GM21423 (cell line): Measurements from ENCODE around the gene DVL3.
"Not testable (repeated sequence)": the region's sequence is repeated elsewhere in the genome, so short reads cannot be mapped to it uniquely, and the experiment has no call there.

ENCODE experiments used
- ATAC-seq: cut with Tn5 transposase; IDR thresholded peaks from one replicate; pipeline ENCODE4 v1.9.1; 2021; ENCODE audit warnings: mild to moderate bottlenecking, moderate library complexity; ENCODE audit not compliant: unreplicated experiment

The DVL3 gene

GRCh38 chr3:184154885-184155643, at the start of gene DVL3:
Gene DVL3, plus strand, starts transcription at chr3:184155377. Its CDS starts 259 bp downstream, at chr3:184155636.
- ATAC-seq = peak; percentile 70

GRCh38 chr3:184110316-184110725, 44.9 kb upstream of the DVL3 start:
- no peak for ATAC-seq

GRCh38 chr3:184116017-184116416, 39.2 kb upstream of the DVL3 start:
- no peak for ATAC-seq

- ATAC-seq = no peak
Observed at GRCh38 chr3:184117636-184118035, 37.5 kb upstream of the DVL3 start.

- not testable (repeated sequence) for ATAC-seq
Observed at GRCh38 chr3:184121031-184121430, 34.1 kb upstream of the DVL3 start.

GRCh38 chr3:184126006-184126405, 29.2 kb upstream of the DVL3 start:
- ATAC-seq = no peak

GRCh38 chr3:184129012-184129411, 26.2 kb upstream of the DVL3 start:
- ATAC-seq = no peak

- ATAC-seq = no peak
Observed at GRCh38 chr3:184132945-184133344, 22.2 kb upstream of the DVL3 start.

GRCh38 chr3:184133840-184134745, 21.1 kb upstream of the DVL3 start:
- ATAC-seq = peak; percentile 36

- no peak for ATAC-seq
Observed at GRCh38 chr3:184134746-184135148, 20.4 kb upstream of the DVL3 start.

- peak; percentile 88 for ATAC-seq
Observed at GRCh38 chr3:184135149-184135910, 19.8 kb upstream of the DVL3 start, which contains the start of gene EIF2B5. Gene EIF2B5, plus strand, starts transcription at chr3:184135358. Its CDS starts 28 bp downstream, at chr3:184135386.

GRCh38 chr3:184135911-184136260, 19.3 kb upstream of the DVL3 start:
- no peak for ATAC-seq

- no peak for ATAC-seq
Observed at GRCh38 chr3:184140436-184140835, 14.7 kb upstream of the DVL3 start.

GRCh38 chr3:184142199-184142598, 13.0 kb upstream of the DVL3 start:
- ATAC-seq = no peak

- ATAC-seq = no peak
Observed at GRCh38 chr3:184143327-184143726, 11.8 kb upstream of the DVL3 start.

- ATAC-seq = no peak
Observed at GRCh38 chr3:184144505-184144904, 10.7 kb upstream of the DVL3 start.

GRCh38 chr3:184145111-184145524, 10.1 kb upstream of the DVL3 start:
- peak; percentile 55 for ATAC-seq

- no peak for ATAC-seq
Observed at GRCh38 chr3:184145751-184146270, 9.4 kb upstream of the DVL3 start.

GRCh38 chr3:184148076-184148475, 7.1 kb upstream of the DVL3 start:
- no peak for ATAC-seq

GRCh38 chr3:184149123-184149522, 6.1 kb upstream of the DVL3 start:
- ATAC-seq = no peak

GRCh38 chr3:184149770-184150169, 5.4 kb upstream of the DVL3 start:
- ATAC-seq = not testable (repeated sequence)
